SK-N-MC (cell line): ENCODE data around the gene CRYBG2.

ENCODE experiments used
- FOXP2 ChIP-seq: optimal IDR thresholded peaks from 2 replicates; pipeline ENCODE3; 2011; ENCODE audit warnings: mild to moderate bottlenecking, moderate library complexity; ENCODE audit not compliant: insufficient read depth; ENCODE audit errors: extremely low read length, control extremely low read depth
- POLR2AphosphoS5 ChIP-seq: IDR thresholded peaks from 2 replicates; pipeline ENCODE4 v1.6.1; 2012; ENCODE audit warnings: mild to moderate bottlenecking, low read depth, low read length, borderline replicate concordance

DNA sequence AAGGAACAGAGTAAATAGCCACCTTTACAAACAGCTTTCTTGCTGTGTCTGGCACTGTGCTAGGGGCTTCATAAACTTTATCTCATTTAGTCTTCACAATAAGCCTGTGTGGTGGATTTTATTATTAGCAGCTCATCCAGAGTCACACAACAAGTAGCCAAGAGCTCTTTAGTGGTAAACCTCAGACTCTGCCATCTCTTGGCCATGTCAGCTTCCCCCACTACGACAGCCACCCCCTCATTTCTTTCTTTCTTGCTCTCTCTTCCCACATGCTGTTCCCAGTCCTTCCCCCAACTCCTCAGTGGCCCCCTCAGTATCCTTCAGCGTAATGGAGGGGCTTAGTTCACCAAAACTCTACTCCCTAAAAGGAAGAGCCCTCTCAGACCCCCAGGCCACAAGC is 19.9 kb upstream of the CRYBG2 start:
- TF ChIP-seq POLR2AphosphoS5: no peak
- TF ChIP-seq FOXP2: no peak
